NCI-H1436 (cell line): ENCODE results near the gene PTPRR.

Experiments used
- DNase-seq: peaks from one replicate; lab custom pipeline; 2025; lab: John Stamatoyannopoulos, UW

The PTPRR gene, protein sequence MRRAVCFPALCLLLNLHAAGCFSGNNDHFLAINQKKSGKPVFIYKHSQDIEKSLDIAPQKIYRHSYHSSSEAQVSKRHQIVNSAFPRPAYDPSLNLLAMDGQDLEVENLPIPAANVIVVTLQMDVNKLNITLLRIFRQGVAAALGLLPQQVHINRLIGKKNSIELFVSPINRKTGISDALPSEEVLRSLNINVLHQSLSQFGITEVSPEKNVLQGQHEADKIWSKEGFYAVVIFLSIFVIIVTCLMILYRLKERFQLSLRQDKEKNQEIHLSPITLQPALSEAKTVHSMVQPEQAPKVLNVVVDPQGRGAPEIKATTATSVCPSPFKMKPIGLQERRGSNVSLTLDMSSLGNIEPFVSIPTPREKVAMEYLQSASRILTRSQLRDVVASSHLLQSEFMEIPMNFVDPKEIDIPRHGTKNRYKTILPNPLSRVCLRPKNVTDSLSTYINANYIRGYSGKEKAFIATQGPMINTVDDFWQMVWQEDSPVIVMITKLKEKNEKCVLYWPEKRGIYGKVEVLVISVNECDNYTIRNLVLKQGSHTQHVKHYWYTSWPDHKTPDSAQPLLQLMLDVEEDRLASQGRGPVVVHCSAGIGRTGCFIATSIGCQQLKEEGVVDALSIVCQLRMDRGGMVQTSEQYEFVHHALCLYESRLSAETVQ

DNA sequence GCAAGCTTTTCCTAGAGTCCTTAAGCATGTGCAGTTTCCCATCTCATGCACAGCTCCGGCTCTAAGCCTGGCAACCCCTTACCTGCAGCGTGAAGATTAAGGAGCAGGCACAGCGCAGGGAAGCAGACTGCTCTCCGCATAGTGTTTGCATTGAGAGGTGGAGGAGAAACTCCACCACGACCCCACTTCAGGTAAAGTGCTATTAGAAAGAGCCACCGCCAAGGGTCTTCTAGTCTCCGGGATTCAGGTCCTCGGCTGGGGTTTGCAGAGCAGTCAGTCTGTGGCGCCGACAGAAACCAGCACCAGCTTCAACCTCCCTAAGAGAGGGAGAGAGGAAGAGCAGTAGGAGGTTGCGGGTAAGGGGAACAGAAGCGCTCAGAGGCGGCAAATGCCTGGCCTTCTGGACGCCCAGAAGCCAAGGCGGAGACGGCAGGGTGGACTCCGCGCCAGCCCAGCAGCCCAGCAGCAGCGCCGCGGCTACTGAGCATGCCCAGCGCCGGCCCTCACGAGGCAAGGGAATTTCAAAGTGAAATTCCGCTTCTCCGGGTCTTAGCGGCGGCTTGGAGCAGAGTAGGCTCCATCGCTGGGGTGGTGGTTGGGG, at the start of gene PTPRR:
Gene PTPRR, minus strand, starts transcription at position 488 of the 601 bp plus-strand sequence. Its CDS starts 348 bp downstream, at position 140.
- DNase-seq: no peak

DNA sequence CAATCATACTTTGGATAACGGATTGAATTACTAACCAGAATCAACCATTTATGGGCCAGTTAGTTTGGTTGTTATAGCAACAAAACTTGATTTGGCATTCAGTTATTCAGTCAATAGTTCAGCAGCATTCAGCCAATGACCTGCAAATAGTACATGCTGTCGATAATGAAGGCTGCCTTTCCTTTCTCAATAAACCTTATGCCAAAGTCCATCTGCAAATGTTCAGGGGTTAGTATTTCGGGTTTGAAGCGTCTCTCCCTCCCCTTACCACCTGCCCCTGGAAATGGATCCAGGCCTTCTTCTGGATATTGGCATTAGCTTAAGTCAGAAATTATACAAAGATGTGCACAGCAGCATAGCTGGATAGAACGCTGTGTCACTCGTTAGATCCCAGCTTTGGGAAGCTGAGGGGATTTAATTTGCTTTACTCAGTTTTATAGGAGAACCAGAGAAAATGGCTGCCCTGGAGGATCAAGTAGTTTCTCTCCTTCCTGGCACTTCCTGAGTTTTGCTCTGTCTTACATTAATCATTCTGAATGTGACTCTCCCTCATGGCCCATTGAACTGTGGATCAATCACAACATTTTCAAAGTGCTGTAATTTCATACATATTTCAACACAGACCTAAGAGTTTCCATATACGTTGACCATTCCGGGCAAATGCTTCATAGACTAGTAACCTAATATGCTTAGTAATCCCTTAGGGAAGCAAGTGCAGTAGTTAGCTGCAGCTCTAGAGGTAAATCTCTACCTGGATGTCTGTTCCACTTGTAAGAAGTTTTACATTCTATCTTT, 46.7 kb upstream of the PTPRR start:
- no peak for DNase-seq

DNA sequence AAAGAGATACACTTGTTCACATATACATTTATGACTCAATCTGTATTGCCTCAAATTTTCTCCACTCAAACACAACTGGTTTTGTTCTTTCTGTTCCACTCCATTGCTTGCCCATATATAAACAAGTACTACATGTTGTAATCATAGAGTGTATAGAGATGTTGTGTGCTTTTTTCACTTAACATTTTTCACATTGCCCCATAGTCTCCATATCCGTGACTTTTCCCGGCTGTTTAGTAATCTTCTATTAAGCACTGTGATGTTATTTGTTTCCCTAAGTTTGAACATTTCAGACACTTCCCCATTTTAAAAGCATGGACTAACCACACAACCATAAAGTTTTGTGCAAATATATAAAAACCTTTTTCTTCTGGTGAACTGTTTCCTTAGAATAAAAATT, 45.5 kb upstream of the PTPRR start:
- DNase-seq: no peak

DNA sequence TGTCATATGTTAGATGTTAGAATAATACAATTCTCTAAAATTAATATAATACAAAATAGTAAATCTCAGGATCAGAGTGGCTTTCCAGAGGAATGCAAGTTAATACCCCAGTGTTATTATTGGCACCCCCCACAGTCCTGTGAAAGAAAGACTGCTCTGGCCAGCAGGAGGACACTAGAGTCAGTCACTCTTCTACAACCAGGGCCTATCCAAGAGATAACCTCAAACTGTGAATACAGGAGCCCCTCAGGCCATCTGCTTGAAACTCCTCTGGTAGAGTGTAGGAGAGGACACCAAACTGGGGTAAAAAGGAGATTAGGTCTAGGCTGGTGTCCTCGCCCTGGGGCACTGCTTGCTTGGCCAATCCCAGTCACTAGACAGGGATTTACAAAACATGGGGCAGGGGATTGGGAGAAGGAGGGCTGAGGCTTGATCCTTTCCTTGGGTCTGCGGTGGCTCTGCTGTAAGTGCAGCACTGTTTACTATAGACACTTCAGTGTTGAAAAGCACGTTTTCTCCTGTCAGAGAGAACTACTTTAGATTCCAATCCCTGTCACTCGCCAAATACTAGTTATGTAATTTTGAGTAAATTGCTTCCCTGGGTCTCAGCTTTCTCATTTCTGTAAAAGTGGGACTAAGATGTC, 44.5 kb upstream of the PTPRR start:
- DNase-seq: no peak

DNA sequence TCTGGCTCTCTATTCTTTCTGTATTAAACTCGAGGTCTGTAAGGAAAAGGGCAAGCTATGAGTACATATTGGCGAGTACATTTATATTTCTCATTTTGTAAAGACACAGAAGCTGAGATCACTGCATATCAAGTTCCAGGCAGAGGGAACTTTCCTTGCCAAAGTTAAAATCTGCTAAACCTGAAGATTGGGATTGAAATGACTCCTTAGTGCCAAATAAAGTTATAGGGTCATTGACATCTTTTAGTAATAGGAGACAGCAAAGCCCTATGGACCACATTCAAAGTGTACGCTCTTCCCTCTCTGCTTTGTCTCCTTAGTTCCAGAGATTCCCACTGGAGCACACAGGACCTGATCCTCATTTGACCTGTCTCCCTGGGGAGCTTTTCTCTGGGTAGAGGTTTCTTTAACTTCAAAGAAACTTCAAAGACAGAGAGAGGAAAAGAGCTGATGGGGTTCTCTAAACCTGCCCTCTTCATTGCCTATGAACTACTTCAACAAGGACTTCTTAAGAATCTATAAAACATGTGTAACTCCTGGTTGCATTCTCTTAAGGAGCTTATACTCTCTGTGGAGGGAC, 42.6 kb upstream of the PTPRR start:
- no peak for DNase-seq

DNA sequence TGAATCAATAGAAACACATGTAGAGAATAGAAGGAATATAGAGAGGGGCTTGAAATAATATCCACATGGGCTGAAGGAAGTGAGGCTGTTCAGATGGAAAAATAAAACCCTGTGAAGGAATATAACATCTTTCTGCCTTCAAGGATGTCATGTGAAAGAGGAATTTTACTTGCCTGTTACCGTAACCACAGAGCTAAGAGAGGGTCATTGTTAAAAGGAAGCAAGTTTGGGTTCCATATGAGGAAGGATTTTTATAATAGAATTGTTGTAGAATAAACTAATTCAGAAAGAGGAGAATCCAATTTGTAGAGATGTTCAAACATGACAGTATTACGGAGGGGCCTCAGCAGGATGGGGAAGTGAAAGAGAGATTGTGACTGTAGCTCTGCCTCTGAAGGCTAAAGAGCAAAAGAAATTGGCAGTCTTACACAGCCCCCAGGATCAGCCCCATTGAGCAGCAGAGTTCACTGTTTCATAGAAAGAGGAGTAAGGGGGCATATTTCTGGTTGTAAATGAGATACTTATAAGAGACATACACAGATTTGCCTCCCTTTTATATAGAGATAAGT, 41.8 kb upstream of the PTPRR start:
- DNase-seq: no peak

DNA sequence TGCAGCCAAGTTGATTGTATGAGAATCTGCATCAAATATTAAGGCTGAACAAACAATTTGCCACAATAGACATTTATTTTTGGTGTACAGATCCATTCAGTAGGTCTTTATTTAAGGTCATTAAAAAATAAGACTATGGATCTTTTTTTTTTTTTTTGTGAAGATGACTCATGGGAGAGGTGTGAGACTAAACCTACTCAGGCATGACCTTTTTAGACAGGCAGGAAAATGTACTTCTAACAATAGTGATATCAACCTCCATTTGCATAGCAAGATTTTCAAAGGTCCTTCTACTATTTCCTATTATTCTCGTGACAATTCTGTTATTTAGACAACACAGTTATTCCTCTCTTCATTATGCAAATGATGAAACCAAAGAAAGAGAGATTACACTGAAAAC, 39.9 kb upstream of the PTPRR start:
- DNase-seq: no peak

DNA sequence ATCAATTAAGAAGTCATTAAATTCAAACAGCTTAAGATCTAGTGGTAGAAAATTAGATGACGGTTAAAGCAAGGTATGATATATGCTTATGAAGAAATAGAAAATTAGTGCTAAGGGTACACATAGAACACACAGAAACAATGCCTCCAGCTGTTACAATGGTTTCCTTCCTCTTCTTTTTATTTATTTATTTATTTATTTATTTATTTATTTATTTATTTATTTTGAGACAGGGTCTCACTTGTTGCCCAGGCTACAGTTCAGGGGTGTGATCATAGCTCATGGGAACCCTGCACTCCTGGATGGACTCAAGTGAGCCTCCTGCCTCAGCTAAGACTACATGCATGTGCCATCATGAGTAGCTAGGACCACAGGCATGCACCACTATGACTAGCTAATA, 34.9 kb upstream of the PTPRR start:
- no peak for DNase-seq

DNA sequence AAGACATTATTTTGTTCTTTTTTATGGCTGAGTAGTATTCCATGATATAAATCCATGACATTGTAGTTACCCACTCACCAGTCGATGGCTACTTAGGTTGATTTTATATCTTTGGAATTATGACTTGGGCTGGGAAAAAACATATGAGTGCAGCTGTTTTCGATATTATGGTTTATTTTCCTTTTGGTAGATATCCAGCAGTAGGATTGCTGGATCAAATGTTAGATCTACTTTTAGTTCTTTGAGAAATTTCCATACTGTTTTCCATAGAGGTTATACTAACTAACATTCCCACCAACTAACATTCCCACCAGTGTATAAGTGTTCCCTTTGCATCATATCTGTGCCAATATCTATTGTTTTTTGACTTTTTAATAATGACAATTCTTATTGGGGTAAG, 29.9 kb upstream of the PTPRR start:
- DNase-seq: no peak

DNA sequence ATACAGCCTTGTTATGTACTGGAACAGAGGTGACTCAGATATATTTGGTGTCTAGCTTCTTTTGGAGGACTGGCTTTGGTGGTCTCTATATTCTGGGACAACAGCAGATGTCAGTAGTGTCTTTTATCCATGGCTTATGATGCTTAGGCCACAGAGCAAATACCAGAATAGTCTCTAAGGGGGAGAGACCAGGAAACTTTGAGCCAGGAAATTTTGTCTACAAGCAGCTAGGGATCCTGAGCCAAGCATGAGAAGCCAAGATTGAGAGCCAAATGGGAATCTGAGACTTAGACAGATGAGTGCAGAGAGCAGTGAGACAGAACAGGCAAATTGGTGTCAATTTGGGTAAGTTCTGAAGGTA, 28.4 kb upstream of the PTPRR start:
- no peak for DNase-seq

DNA sequence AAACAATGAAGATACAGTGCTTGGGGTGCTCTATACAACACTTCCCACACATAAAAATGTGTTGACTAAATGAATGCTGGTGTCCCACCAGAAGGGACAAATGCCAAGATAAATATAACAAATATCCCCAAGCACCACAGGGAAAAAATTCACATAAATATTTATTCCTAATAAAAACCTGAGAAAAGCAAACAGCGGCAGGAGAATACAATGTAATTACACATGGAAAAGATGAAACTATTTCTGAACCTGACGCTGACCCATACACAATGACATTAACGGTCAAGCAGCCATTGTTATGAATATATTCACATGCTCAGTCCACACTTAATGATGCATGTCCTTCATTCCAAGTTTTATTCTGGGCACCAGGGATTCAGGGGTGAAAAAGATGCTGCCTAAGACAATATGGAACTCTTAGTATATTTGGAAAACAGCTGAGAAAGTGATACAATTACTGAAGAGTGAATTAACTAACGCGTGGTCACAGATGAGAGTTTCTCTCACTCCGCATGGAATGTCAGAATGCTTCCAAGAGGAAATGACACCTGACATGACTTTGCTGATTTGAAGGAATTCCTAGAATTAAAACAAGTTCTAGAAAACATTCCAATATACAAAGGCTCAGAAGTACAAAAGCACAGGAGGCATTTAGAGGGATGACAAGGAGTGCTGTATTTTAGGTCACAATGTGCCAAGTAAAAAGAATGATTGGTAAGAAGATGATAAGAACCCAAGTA, 27.9 kb upstream of the PTPRR start:
- DNase-seq: no peak

DNA sequence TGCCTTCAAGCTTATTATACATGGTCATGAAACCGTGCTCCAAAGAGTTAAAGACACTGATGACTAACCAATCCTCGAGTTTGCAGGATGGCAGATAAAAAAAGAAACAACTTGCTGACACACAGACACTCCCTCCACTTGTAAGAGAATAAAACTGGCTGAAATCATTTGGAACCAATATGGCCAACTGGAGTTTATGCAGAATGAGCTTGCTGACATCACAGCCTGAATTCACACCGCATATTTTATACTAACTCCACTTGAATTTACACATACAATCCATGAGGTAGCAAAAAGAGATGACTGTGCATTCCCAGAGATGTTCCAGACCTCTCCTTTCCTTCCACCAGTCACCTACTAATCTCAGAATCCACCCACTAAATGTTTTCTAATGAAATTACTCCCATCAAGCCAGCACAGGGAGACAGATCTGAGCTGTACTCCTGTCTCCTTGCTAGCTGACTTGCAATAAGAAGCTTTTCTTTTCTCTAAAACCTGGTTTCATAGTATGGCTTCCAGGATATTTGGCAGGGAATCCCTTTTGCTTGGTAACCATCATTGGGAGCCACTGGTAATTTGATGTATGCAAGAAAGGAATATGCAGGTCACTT, 15.8 kb upstream of the PTPRR start:
- DNase-seq: no peak

DNA sequence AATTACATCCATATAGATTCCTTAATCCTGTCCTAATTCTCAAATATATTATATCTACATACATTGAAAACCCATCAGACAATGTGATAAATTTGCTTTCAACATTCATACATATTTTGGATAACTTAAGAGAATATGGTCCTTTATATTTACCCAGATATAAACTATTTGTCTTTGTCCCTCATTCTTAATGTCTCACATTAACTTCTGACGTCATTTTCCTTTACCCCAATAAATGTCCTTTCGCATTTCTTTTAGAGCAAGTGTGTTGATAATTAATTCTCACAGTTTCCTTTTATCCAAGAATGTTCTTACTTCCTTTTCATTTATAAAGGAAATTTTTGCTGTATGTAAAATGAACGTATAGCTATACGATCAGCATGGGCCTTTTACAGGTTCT, 12.6 kb upstream of the PTPRR start:
- DNase-seq: no peak

DNA sequence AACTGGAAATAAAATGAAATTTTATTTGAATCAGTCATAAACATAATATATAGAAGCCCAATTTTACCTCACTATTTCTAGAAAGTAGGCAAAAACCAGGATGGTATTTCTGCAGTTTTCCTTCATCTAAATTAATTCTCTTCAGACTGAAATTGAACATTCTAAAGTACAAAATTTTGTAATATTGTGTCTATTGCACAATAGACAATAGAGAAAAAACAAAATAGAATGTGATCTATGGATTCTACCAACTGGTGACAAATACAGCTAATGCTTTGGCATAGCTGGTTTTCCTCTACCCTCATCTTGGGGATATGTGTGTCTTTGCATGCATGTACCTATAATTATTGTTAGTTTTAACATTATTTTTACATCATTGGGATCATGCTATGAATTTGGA, 8.5 kb upstream of the PTPRR start:
- DNase-seq: no peak

DNA sequence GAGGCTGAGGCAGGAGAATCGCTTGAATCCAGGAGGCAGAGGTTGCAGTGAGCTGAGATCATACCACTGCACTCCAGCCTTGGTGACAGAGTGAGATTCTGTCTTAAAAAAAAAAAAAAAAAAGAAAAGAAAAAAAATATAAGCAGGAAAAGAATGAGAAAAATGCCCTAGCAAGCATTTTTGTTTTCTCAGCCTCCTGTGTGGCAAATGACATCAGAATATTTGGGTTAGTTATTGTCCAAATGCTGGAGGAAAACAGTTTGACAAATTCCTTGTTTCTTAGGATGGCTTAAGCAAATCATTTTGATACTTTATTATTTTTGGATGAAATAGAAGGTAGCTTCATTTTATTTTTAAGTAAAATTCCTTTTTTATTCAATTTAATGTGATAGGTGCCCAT, 7.5 kb upstream of the PTPRR start:
- DNase-seq: no peak

DNA sequence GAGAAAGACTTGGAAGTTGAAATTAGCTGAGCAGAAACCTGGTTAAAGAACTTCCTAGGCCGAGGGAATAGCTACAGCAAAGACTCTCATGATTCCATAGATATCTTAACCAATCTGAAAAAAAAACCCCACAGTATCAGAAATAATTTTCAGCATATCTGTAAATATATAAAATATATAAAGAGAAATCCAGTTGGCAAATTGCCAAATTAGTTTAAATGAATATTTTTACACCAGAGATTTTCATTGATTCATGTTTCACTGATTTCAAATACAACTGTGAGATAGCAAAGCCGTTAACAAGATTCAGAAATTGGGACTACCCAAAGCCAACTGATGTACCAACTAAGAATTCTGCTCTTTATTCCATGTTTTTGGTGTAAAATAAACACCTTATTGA, 6.8 kb upstream of the PTPRR start:
- DNase-seq: no peak

DNA sequence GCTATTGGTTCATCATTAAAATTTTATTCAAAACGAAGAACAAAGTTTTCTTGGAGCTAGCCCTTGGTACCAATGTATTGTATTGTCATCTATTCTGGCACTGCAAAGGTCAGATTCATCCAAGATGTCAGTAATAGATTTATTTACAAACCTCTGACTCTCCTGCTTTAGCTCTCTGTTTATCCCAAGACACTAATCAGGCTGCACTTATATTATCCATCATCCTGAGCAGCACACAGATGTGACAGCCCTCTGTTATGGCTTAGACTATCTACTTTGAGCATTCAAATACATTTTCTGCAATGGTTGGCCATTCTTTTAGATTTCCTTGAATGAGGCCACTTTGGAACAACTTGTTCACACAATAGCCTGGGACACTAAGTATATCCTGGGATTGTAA, 5.0 kb upstream of the PTPRR start:
- no peak for DNase-seq

DNA sequence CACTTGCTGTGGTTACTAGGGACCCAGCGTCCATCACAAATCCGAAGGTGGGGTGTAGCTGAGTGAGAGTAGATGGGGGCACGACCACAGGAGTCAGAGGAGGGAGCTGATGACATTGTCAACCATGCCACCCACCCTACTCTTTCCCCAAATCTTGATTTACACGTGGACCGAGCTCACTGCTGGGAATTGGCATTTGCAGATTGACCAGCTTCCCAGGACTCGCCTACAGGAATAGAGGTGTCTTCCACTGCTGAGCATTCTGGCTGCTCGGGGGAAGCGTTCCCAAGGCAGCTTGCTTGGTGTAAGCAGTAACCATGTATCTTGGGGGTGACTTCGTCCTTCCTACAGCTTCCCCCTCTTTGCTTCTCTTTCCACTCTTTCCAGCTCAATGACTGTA, 353 bp upstream of the PTPRR start:
- no peak for DNase-seq

DNA sequence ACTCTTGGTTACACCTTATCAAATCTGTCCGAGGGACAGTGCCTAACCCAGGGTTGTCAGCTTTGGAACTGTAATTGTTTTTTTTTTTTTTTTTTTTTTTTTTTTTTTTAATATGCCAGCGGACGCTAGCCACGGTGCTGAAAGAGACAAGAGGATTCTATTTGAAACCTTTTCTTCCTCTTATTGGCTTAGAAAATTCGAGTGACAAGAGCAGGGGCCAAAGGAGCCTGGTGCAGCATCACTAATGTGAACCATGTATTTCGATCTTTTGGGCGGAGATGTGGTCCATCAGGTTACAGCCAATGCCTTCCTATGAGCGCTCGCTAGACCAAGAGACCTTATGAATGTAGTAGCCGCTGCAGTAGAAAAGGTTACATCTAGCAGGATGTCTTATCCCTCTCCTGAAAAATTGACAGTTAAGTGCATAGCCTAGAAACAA, 922 bp downstream of the PTPRR start:
- DNase-seq: no peak

DNA sequence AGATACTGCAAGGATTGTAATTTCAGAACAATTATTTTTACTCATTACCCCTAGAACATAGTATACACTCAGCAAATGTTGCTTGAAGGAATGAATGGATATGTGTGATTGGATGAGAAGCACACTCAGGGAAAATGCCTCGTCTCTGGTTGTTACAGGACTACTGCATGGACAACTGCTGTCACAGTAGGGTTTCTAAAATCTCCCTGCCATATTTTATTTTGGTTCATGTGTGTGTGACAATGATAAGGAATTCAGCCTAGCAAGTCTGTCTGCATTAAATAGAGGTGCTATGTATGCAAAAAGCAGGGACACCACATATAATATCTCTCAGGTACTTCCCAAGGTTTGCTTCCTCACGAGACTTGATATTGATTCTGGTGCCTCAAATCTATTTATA, 1.4 kb downstream of the PTPRR start:
- no peak for DNase-seq
